ENCODE results near the gene IGFL1. TPM values are rescaled to one million over a fixed set of nuclear protein-coding genes. Genes with fewer than 3 reads are reported as not detected.

The IGFL1 gene
- total RNA-seq, 1 experiment from 2014 or later, result not detected

GRCh38 chr19:46198756-46199155, 30.8 kb upstream of the IGFL1 start:
- ATAC-seq (no peak), DNase-seq (ENCODE audit: low read depth, low spot score) (no peak)
- BruUV-seq (replicated peaks), result no TSS peak
- Histone ChIP-seq H3K27ac (ENCODE audit: low read depth, low read length) (no peak overlapping the region), H3K27me3 (ENCODE audit: insufficient read depth, low read length) (peaks cover 5% of the 10 kb centered on the region), H3K4me2 (ENCODE audit: low read length) (no peak overlapping the region), H3K9me3 (ENCODE audit: control insufficient read depth in 1 of 2, insufficient read depth in 1 of 2, low read depth in 1 of 2, low read length in 2 of 2) (no peaks in the 10 kb centered on the region), H3K9ac (ENCODE audit: low read length) (no peak overlapping the region), H3K79me2 (ENCODE audit: insufficient read depth, low read length) (no peaks in the 10 kb centered on the region), H2AFZ (ENCODE audit: low read depth, low read length, poor library complexity, severe bottlenecking) (no peak overlapping the region), H4K20me1 (ENCODE audit: insufficient read depth) (no peaks in the 10 kb centered on the region), H3K4me1 (ENCODE audit: control insufficient read depth in 1 of 2, insufficient read depth in 2 of 2, low read length in 2 of 2) (peaks cover 10 to 40% of the 10 kb centered on the region in 2 experiments), H3K9me2 (ENCODE audit: insufficient read depth) (no peaks in the 10 kb centered on the region), H3K36me3 (ENCODE audit: control insufficient read depth in 1 of 2, insufficient read depth in 2 of 2, low read length in 2 of 2) (no peaks in the 10 kb centered on the region), H3K4me3 (replicated peaks in 1 of 2; ENCODE audit: low read depth in 1 of 2, low read length in 2 of 2) (no peak overlapping the region)
- TF ChIP-seq FOSL1 (IDR thresholded peaks at IDR 0.05; ENCODE audit: low read depth), result no peak
- TF ChIP-seq CTCF (IDR thresholded peaks at IDR 0.05 in 2 of 3, conservative IDR thresholded peaks at IDR 0.05 in 1 of 3; ENCODE audit: borderline replicate concordance in 1 of 3, insufficient read depth in 1 of 3, low read depth in 2 of 3, low read length in 2 of 3), result no peak
- no peak for TF ChIP-seq CEBPB (IDR thresholded peaks at IDR 0.05; ENCODE audit: low read depth)
- no peak for TF ChIP-seq ZNF274 (IDR thresholded peaks at IDR 0.05; ENCODE audit: low read depth, low read length)
- TF ChIP-seq YY1 (IDR thresholded peaks at IDR 0.05; ENCODE audit: extremely low read depth, insufficient replicate concordance, low read depth, low read length), result no peak
- TF ChIP-seq CBX3 (IDR thresholded peaks at IDR 0.05; ENCODE audit: low read depth), result no peak
- no peak for TF ChIP-seq SP1 (IDR thresholded peaks at IDR 0.05; ENCODE audit: low read depth)
- TF ChIP-seq EZH2phosphoT487 (IDR thresholded peaks at IDR 0.05; ENCODE audit: borderline replicate concordance), result no peak
- TF ChIP-seq POLR2A (IDR thresholded peaks at IDR 0.05; ENCODE audit: borderline replicate concordance, extremely low read depth, insufficient read depth, insufficient read length), result no peak
- no peak for TF ChIP-seq JUND (IDR thresholded peaks at IDR 0.05)
- no peak for TF ChIP-seq EGR1 (IDR thresholded peaks at IDR 0.05; ENCODE audit: low read depth)
- TF ChIP-seq REST (IDR thresholded peaks at IDR 0.05; ENCODE audit: low read depth), result no peak
- TF ChIP-seq RAD21 (IDR thresholded peaks at IDR 0.05; ENCODE audit: low read depth), result no peak
- CTCF ChIA-PET, result no interaction called here
- intact Hi-C loops (cut with micrococcal nuclease), result no loop called here
- POLR2A ChIA-PET, result no interaction called here
- RAD21 ChIA-PET (ENCODE audit: low non-redundant PET in 1 of 2, low total read pairs in 2 of 2, uncharacterized antibody in 2 of 2, unreplicated experiment in 2 of 2), result no interaction called here
